ENCODE measurements around the gene GBP6.

- no peak for TF ChIP-seq CTCF (IDR thresholded peaks at IDR 0.05; ENCODE audit: low read depth, low read length)
- TF ChIP-seq EZH2phosphoT487 (IDR thresholded peaks at IDR 0.05; ENCODE audit: low read depth): no peak
Measured at GRCh38 chr1:89356658-89357400, 7.0 kb upstream of the GBP6 start.

Measured in OCI-LY3 (cell line).